Measurements from ENCODE around the gene IL13.

The IL13 gene

GRCh38 chr5:132664696-132665209, 6.8 kb downstream of the IL13 start:
- in situ Hi-C loops (cut with HindIII; ENCODE audit: low sequenced_read_pairs) = no loop called here
- H3K4me3 ChIP-seq (ENCODE audit: low read depth, low read length) = no peak overlapping the region
- TF ChIP-seq CTCF (IDR thresholded peaks at IDR 0.05; ENCODE audit: low read depth, low read length) = no peak
- DNase-seq (ENCODE audit: low read depth, low spot score) = no peak

DNA sequence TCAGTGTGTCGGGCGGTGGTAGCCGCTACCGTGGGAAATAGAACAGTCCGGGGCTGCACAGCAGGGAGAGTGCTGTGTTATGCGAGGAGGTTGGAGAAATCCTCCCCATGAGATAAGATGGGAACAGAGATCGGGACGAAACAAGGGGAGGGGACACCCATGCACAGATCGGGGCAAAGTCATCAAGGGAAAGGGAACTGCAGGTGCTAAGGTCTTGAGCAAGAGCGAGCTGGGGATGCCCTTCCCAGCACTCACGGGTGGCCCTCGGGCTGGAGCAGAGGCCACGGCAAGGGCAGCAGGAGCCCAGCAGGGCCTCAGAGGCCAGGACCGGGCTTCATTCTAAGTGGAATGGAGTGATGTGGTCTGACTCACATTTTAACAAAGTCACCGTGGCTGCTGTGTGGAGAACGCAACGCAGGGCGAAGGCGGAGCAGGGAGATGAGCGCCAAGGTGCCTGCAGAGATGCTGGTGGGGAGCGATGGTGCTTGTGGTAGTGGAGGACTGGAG, 7.7 kb downstream of the IL13 start:
- H3K4me3 ChIP-seq (ENCODE audit: low read depth, low read length) = no peak overlapping the region
- no peak for TF ChIP-seq CTCF (IDR thresholded peaks at IDR 0.05; ENCODE audit: low read depth, low read length)
- in situ Hi-C loops (cut with HindIII; ENCODE audit: low sequenced_read_pairs) = no loop called here
- no peak for DNase-seq (ENCODE audit: low read depth, low spot score)

- no peak for DNase-seq (ENCODE audit: low read depth, low spot score)
- TF ChIP-seq CTCF (IDR thresholded peaks at IDR 0.05; ENCODE audit: low read depth, low read length) = no peak
- in situ Hi-C loops (cut with HindIII; ENCODE audit: low sequenced_read_pairs) = no loop called here
- H3K4me3 ChIP-seq (ENCODE audit: low read depth, low read length) = no peak overlapping the region
Measured at GRCh38 chr5:132666310-132667123, 8.5 kb downstream of the IL13 start.

GRCh38 chr5:132667309-132667708, 9.3 kb downstream of the IL13 start:
- in situ Hi-C loops (cut with HindIII; ENCODE audit: low sequenced_read_pairs) = no loop called here
- H3K4me3 ChIP-seq (ENCODE audit: low read depth, low read length) = no peak overlapping the region
- no peak for TF ChIP-seq CTCF (IDR thresholded peaks at IDR 0.05; ENCODE audit: low read depth, low read length)
- DNase-seq (ENCODE audit: low read depth, low spot score) = no peak

GRCh38 chr5:132667761-132668705, 10.1 kb downstream of the IL13 start:
- no peak overlapping the region for H3K4me3 ChIP-seq (ENCODE audit: low read depth, low read length)
- in situ Hi-C loops (cut with HindIII; ENCODE audit: low sequenced_read_pairs) = no loop called here
- no peak for DNase-seq (ENCODE audit: low read depth, low spot score)
- no peak for TF ChIP-seq CTCF (IDR thresholded peaks at IDR 0.05; ENCODE audit: low read depth, low read length)

GRCh38 chr5:132668706-132669454, 10.9 kb downstream of the IL13 start:
- DNase-seq (ENCODE audit: low read depth, low spot score) = no peak
- no peak for TF ChIP-seq CTCF (IDR thresholded peaks at IDR 0.05; ENCODE audit: low read depth, low read length)
- H3K4me3 ChIP-seq (ENCODE audit: low read depth, low read length) = no peak overlapping the region
- in situ Hi-C loops (cut with HindIII; ENCODE audit: low sequenced_read_pairs) = no loop called here

Data from astrocyte of the spinal cord (primary cell).